Mesothelial cell of epicardium (in vitro differentiated cells): Measurements from ENCODE around the gene APBB1. TPM values are rescaled to one million over a fixed set of nuclear protein-coding genes. Genes with fewer than 3 reads are reported as not detected.

Source experiments
- DNase-seq, 2 experiments: peaks; one replicate each; pipeline ENCODE4 v3.0.0; 2021; ENCODE audit warnings: low spot score in 2 of 2; ENCODE audit not compliant: unreplicated experiment in 2 of 2
- H3K27ac Mint-ChIP-seq: 2 replicates; pipeline ENCODE4 v1.8.0; 2021; ENCODE audit warnings: mixed read lengths
- H3K27me3 Mint-ChIP-seq: 2 replicates; pipeline ENCODE4 v1.8.0; 2021; ENCODE audit warnings: low read depth, mixed read lengths
- H3K36me3 Mint-ChIP-seq: 2 replicates; pipeline ENCODE4 v1.8.0; 2021; ENCODE audit warnings: mixed read lengths
- H3K4me1 Mint-ChIP-seq: 2 replicates; pipeline ENCODE4 v1.8.0; 2021; ENCODE audit warnings: mixed read lengths
- H3K4me3 Mint-ChIP-seq: 2 replicates; pipeline ENCODE4 v1.8.0; 2021; ENCODE audit warnings: mild to moderate bottlenecking, moderate library complexity, mixed read lengths
- H3K9me3 Mint-ChIP-seq: 2 replicates; pipeline ENCODE4 v1.8.0; 2021; ENCODE audit warnings: mixed read lengths
- CTCF ChIP-seq: fragments of 200-600 bp; sonication (generic); IDR thresholded peaks from one replicate; pipeline ENCODE4 v1.5.0; 2021; ENCODE audit warnings: antibody characterized with exemption; ENCODE audit not compliant: unreplicated experiment
- total RNA-seq: library from RNA; stranded (reverse); gene quantifications from 3 replicates; pipeline ENCODE4 v1.2.1, GENCODE V29; 2021

The APBB1 gene
- total RNA-seq, 1 donor from 2014 or later: 62.4 TPM

GRCh38 chr11:6442441-6442840, 23.5 kb upstream of the APBB1 start:
- Mint-ChIP-seq H3K36me3 (no peaks in the 10 kb centered on the region), H3K27ac (no peak overlapping the region), H3K4me1 (peaks cover 2% of the 10 kb centered on the region), H3K9me3 (no peaks in the 10 kb centered on the region), H3K4me3 (no peak overlapping the region), H3K27me3 (no peaks in the 10 kb centered on the region)
- TF ChIP-seq CTCF: no peak
- no peak for DNase-seq

- Mint-ChIP-seq H3K9me3 (no peaks in the 10 kb centered on the region), H3K4me3 (no peak within 1 kb of the TSS), H3K27me3 (no peaks in the 10 kb centered on the region), H3K27ac (no peak within 1 kb of the TSS), H3K4me1 (peaks cover 2% of the 10 kb centered on the region), H3K36me3 (no peaks in the 10 kb centered on the region)
- no peak for TF ChIP-seq CTCF
- DNase-seq: no peak
Measured at GRCh38 chr11:6440906-6441358, 22.0 kb upstream of the APBB1 start, which contains the start of gene HPX. HPX (minus strand) TSS chr11:6440987; CDS start chr11:6440963, 24 bp downstream.

DNA sequence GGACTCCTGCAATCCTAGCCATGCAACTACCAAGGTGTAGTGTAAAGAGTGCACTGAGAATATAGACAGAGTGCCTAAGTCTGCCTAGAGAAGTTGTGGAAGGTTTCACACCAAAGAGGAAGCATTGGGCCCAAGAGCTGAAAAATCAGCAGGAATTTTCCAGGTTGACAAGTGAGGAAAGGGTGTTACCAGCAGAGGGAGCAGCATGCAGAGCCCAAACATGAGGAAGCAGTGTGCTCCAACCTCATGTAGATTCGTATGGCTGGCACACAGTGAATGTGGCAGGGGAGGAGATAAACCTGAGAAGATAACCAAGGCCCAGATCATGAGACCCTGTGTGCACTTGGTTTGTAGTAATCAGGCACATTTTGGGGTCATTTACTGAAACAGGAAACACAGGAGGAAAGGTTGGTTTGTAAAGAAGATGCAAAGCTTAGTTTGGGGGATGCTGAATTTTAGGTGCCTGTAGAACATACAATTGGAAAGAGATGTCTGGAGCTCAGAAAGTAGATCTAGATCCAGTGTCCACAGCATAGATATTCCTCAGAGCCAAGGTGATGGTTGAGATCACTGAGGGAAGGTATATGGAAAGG, 20.2 kb upstream of the APBB1 start:
- peak; percentile 43 for TF ChIP-seq CTCF
- Mint-ChIP-seq H3K4me3 (no peak overlapping the region), H3K9me3 (no peaks in the 10 kb centered on the region), H3K27me3 (no peaks in the 10 kb centered on the region), H3K4me1 (peaks cover 2% of the 10 kb centered on the region), H3K27ac (no peak overlapping the region), H3K36me3 (no peaks in the 10 kb centered on the region)
- no peak for DNase-seq

DNA sequence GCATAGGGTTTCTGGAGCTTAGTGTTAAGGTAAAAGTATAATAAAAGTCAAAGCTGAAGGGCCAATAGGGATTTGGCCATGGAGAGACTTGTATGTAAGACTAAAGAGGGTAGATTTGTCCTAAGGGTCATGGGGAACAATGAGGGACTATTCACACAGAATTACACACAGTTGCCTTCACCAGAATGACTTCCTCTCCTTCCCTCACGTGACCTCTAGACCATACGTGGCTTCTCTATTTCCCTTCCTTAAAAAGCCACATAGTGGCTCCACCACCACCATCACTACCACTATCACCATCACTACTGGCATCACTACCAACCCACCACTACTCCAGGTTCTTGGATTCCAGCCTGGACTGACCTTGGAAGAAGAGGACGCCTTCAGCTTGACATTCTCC, 19.1 kb upstream of the APBB1 start:
- H3K4me3 Mint-ChIP-seq: no peak overlapping the region
- no peaks in the 10 kb centered on the region for H3K27me3 Mint-ChIP-seq
- H3K9me3 Mint-ChIP-seq: no peaks in the 10 kb centered on the region
- DNase-seq: no peak
- no peaks in the 10 kb centered on the region for H3K36me3 Mint-ChIP-seq
- H3K27ac Mint-ChIP-seq: no peak overlapping the region
- peaks cover 2% of the 10 kb centered on the region for H3K4me1 Mint-ChIP-seq
- no peak for TF ChIP-seq CTCF

- Mint-ChIP-seq H3K27me3 (no peaks in the 10 kb centered on the region), H3K36me3 (no peaks in the 10 kb centered on the region), H3K9me3 (no peaks in the 10 kb centered on the region), H3K4me3 (no peak overlapping the region), H3K27ac (no peak overlapping the region), H3K4me1 (peaks cover 2% of the 10 kb centered on the region)
- DNase-seq: no peak
- TF ChIP-seq CTCF: no peak
Measured at GRCh38 chr11:6437423-6437822, 18.5 kb upstream of the APBB1 start.
